ENCODE measurements around the gene MRC2. TPM values are rescaled to one million over a fixed set of nuclear protein-coding genes. Genes with fewer than 3 reads are reported as not detected.
"Not testable (repeated sequence)": the region's sequence is repeated elsewhere in the genome, so short reads cannot be mapped to it uniquely, and the experiment has no call there.

Gene MRC2
- total RNA-seq, 2 experiments from 2014 or later, result 1.7 to 2.3 TPM

DNA sequence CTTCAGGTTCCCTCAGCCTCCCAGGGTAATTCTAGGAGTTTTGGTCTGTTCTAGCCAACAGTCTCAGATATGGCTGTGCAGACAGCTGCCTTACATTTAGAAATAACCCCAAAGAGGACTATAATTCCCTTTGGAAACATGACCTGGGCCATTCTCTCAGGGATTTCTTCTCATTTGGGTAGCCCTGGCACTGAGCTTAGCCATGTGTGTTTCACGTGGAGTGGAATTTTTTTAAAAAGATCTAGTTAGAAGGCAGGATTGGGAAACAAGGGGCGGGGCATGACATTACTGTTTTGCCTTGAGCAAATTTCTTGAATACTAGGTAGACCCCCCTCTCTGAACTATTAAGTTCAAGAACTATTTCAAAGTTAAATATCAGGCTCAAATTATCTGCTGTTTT lies 29.6 kb upstream of the MRC2 start:
- ATAC-seq (no peak), DNase-seq (no peak)
- no peaks in the 10 kb centered on the region for H3K27me3 Mint-ChIP-seq (ENCODE audit: low read depth)
- H3K9me3 Mint-ChIP-seq (ENCODE audit: insufficient read depth), result no peaks in the 10 kb centered on the region
- H3K4me3 Mint-ChIP-seq, result no peak overlapping the region
- peaks cover 1% of the 10 kb centered on the region for H3K4me1 Mint-ChIP-seq (ENCODE audit: low read depth)
- CTCF ChIA-PET, result no interaction called here
- POLR2A ChIA-PET, result no interaction called here
- no peak overlapping the region for H3K27ac Mint-ChIP-seq
- peaks cover 63% of the 10 kb centered on the region for H3K36me3 Mint-ChIP-seq (ENCODE audit: low read depth)

DNA sequence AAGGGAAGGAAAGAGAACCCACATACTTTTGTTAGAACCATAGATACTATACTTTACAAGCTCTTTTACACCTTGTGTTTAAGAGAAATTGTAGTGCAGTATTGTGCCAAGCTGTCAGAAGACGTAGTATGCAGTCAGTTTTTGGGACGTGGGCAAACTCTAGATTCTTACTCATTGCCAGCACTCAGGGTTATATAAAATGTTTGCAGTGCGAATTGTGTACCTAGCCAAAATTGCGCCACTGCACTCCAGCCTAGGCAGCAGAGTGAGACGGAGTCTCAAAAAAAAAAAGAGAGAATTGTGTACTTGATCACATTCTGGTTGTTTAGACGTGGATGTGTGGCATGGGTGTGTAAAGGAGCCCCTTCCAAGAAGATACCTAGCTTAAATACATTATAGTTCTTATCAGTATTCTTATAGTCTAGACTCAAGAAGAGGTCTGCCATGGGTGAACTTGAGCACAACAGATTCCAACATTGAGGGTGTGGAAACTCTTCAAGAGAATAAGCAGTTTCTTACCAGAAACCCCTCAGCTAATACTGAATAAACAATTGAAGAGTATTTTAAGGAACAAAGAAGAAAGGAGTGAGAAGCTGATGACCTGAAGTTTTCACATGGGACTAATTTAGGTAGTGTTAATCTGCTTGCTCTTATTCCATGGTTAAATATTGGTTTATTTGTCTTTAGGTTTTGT lies 27.4 kb upstream of the MRC2 start:
- Mint-ChIP-seq H3K4me1 (ENCODE audit: low read depth) (peaks cover 3% of the 10 kb centered on the region), H3K27me3 (ENCODE audit: low read depth) (no peaks in the 10 kb centered on the region), H3K27ac (no peak overlapping the region), H3K9me3 (ENCODE audit: insufficient read depth) (no peaks in the 10 kb centered on the region), H3K36me3 (ENCODE audit: low read depth) (peaks cover 61% of the 10 kb centered on the region), H3K4me3 (no peak overlapping the region)
- no peak for DNase-seq
- no peak for ATAC-seq
- ChIA-PET CTCF (no interaction called here), POLR2A (no interaction called here)

DNA sequence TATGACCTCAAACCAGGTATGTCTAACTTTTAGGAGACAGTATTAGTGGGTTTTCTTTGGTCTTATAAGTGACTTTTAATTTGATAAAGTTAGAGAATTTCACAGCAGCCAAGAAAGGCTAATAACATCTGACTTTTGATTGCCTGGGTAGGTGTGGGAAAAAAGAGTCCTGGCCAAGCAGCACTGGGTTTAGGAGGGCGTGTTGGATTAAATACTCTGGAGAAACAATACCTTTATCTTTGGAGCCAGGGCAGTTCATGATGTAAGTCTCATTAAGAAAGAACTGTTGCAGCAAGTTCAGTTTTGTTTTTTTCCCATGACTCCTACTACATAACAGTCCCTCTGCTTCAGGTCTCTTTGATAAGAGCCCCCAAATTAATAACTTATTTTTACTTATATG lies 26.7 kb upstream of the MRC2 start:
- Mint-ChIP-seq H3K27ac (no peak overlapping the region), H3K27me3 (ENCODE audit: low read depth) (no peaks in the 10 kb centered on the region), H3K9me3 (ENCODE audit: insufficient read depth) (no peaks in the 10 kb centered on the region), H3K4me1 (ENCODE audit: low read depth) (peaks cover 3% of the 10 kb centered on the region), H3K4me3 (no peak overlapping the region), H3K36me3 (ENCODE audit: low read depth) (peaks cover 57% of the 10 kb centered on the region)
- DNase-seq (no peak), ATAC-seq (no peak)
- ChIA-PET POLR2A (no interaction called here), CTCF (no interaction called here)

DNA sequence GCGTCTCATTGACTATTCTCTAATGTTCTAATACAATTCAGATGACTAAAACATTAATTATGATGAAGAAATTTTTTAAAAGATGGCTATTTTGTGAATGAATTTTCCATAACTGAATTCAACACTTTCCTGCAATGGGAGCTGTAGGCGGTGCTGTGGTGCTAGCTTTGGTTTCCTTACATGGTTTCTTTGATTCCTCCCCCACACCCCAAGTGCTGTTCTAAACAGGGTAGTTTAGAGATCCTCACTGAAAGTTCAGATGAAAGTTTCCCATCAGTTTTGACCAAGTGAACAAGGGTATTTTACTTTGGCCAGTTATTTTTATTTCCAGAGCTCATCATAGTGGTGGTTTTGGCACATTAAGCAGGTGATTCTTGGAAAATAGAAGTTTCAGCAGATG lies 26.0 kb upstream of the MRC2 start:
- CTCF ChIA-PET, result no interaction called here

DNA sequence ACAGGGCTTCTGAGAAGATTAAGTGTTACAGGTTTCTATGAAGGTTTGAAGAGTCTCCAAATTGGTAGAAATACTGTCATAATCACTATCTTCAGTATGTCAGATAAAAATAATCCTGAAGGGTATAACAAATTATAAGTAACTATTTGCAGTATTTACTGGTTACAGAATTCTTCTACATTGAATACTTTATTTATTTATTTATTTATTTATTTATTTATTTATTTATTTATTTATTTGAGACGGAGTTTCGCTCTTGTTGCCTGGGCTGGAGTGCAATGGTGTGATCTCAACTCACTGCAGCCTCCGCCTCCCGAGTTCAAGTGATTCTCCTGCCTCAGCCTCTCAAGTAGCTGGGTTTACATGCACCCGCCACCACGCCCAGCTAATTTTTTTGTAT lies 23.7 kb upstream of the MRC2 start:
- H3K27me3 Mint-ChIP-seq (ENCODE audit: low read depth); H3K4me3 Mint-ChIP-seq; H3K27ac Mint-ChIP-seq; DNase-seq; CTCF ChIA-PET; POLR2A ChIA-PET; H3K4me1 Mint-ChIP-seq (ENCODE audit: low read depth); H3K9me3 Mint-ChIP-seq (ENCODE audit: insufficient read depth); ATAC-seq: not testable (repeated sequence)
- peaks cover 56% of the 10 kb centered on the region for H3K36me3 Mint-ChIP-seq (ENCODE audit: low read depth)

More for the DNA sequence above, 26.0 kb upstream of the MRC2 start:
- no peak overlapping the region for H3K27ac Mint-ChIP-seq
- H3K9me3 Mint-ChIP-seq (ENCODE audit: insufficient read depth), result no peaks in the 10 kb centered on the region
- H3K36me3 Mint-ChIP-seq (ENCODE audit: low read depth), result peaks cover 57% of the 10 kb centered on the region
- POLR2A ChIA-PET, result no interaction called here
- DNase-seq (no peak), ATAC-seq (no peak)
- H3K27me3 Mint-ChIP-seq (ENCODE audit: low read depth), result no peaks in the 10 kb centered on the region
- H3K4me3 Mint-ChIP-seq, result no peak overlapping the region
- peaks cover 3% of the 10 kb centered on the region for H3K4me1 Mint-ChIP-seq (ENCODE audit: low read depth)

DNA sequence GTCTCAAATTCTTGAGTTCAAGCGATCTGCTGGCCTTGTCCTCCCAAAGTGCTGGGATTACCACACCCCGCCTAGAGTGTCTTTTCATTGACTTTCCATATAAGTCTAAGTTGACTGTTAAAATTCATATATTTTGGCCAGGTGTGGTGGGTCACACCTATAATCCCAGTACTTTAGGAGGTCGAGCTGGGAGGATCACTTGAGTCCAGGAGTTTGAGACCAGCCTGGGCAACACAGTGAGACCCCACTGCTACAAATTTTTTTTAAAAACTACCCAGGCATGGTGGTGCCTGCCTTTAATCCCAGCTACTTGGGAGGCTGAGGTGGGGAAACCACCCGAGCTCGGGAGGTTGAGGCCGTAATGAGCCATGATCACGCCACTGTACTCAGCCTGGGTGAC lies 21.9 kb upstream of the MRC2 start:
- H3K4me3 Mint-ChIP-seq, result no peak overlapping the region
- H3K27ac Mint-ChIP-seq, result no peak overlapping the region
- H3K4me1 Mint-ChIP-seq (ENCODE audit: low read depth), result peaks cover 6% of the 10 kb centered on the region
- ATAC-seq (no peak), DNase-seq (no peak)
- peaks cover 59% of the 10 kb centered on the region for H3K36me3 Mint-ChIP-seq (ENCODE audit: low read depth)
- POLR2A ChIA-PET, result no interaction called here
- no peaks in the 10 kb centered on the region for H3K27me3 Mint-ChIP-seq (ENCODE audit: low read depth)
- CTCF ChIA-PET, result no interaction called here
- H3K9me3 Mint-ChIP-seq (ENCODE audit: insufficient read depth), result no peaks in the 10 kb centered on the region

DNA sequence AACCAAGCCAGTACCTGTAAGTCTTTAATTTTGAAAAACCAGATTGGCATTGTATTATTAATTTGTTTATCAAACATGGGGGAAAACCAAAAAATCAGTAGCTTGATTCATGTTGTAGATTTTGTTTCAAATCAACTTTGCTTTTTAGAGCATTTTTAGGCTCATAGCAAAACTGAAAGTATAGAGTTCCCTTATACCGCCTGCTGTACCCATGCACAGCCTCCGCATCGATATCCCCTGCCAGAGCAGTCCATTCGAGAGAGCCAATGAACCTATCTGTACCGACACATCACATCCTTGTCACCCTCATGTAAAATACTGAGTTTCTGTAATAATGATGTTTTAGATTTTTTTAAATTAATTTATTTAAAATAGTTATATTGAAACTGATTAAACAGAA lies 16.2 kb upstream of the MRC2 start:
- ChIA-PET POLR2A (no interaction called here), CTCF (no interaction called here)
- peaks cover 55% of the 10 kb centered on the region for H3K36me3 Mint-ChIP-seq (ENCODE audit: low read depth)
- H3K4me1 Mint-ChIP-seq (ENCODE audit: low read depth), result peaks cover 7% of the 10 kb centered on the region
- no peak overlapping the region for H3K27ac Mint-ChIP-seq
- no peaks in the 10 kb centered on the region for H3K9me3 Mint-ChIP-seq (ENCODE audit: insufficient read depth)
- no peak for DNase-seq
- H3K4me3 Mint-ChIP-seq, result no peak overlapping the region
- H3K27me3 Mint-ChIP-seq (ENCODE audit: low read depth), result no peaks in the 10 kb centered on the region
- ATAC-seq, result no peak

DNA sequence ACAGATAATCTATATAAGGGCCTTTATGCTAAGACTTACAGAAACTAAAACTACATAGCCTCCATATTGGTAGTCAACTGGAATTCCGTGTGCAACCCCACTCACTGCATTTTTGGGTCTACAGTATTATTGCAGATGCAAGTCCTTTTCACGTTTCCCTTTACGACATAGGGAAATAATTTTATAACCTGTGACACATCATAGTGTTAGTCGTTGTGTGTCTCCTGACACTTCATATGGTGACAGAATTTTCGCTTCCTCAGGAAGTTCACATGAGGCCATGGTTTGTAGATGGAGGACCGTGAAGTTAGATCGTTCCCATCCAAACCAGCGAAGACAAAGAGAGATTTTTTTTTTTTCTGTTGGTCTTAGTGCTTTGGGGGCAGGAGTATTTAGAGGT lies 15.7 kb upstream of the MRC2 start:
- Mint-ChIP-seq H3K36me3 (ENCODE audit: low read depth) (peaks cover 54% of the 10 kb centered on the region), H3K4me1 (ENCODE audit: low read depth) (peaks cover 7% of the 10 kb centered on the region), H3K9me3 (ENCODE audit: insufficient read depth) (no peaks in the 10 kb centered on the region), H3K4me3 (no peak overlapping the region), H3K27ac (no peak overlapping the region), H3K27me3 (ENCODE audit: low read depth) (no peaks in the 10 kb centered on the region)
- no peak for DNase-seq
- ChIA-PET CTCF (no interaction called here), POLR2A (no interaction called here)
- no peak for ATAC-seq

DNA sequence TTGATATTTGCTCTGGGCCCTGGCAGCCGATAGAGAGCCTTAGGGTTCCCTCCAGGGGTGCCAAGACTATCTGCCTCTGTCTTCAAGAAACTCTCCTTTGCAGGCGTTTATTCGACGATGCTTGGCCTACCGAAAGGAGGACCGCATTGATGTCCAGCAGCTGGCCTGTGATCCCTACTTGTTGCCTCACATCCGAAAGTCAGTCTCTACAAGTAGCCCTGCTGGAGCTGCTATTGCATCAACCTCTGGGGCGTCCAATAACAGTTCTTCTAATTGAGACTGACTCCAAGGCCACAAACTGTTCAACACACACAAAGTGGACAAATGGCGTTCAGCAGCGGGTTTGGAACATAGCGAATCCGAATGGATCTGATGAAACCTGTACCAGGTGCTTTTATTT lies 15.2 kb upstream of the MRC2 start:
- H3K27ac Mint-ChIP-seq; H3K27me3 Mint-ChIP-seq (ENCODE audit: low read depth); H3K4me1 Mint-ChIP-seq (ENCODE audit: low read depth); ATAC-seq; CTCF ChIA-PET; POLR2A ChIA-PET; H3K4me3 Mint-ChIP-seq; DNase-seq; H3K9me3 Mint-ChIP-seq (ENCODE audit: insufficient read depth): not testable (repeated sequence)
- H3K36me3 Mint-ChIP-seq (ENCODE audit: low read depth), result peaks cover 51% of the 10 kb centered on the region

DNA sequence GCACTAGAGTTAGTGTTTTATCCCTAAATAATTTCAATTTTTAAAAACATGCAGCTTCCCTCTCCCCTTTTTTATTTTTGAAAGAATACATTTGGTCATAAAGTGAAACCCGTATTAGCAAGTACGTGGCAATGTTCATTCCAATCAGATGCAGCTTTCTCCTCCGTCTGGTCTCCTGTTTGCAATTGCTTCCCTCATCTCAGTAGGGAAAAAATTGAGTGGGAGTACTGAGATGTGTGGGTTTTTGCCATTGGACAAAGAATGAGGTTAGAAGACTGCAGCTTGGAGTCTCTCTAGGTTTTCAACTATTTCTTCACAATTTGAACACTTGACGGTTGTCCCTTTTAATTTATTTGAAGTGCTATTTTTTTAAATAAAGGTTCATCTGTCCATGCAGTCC lies 14.4 kb upstream of the MRC2 start:
- DNase-seq; H3K4me3 Mint-ChIP-seq; H3K9me3 Mint-ChIP-seq (ENCODE audit: insufficient read depth); ATAC-seq; POLR2A ChIA-PET; H3K27ac Mint-ChIP-seq; CTCF ChIA-PET; H3K4me1 Mint-ChIP-seq (ENCODE audit: low read depth); H3K27me3 Mint-ChIP-seq (ENCODE audit: low read depth): not testable (repeated sequence)
- peaks cover 43% of the 10 kb centered on the region for H3K36me3 Mint-ChIP-seq (ENCODE audit: low read depth)

DNA sequence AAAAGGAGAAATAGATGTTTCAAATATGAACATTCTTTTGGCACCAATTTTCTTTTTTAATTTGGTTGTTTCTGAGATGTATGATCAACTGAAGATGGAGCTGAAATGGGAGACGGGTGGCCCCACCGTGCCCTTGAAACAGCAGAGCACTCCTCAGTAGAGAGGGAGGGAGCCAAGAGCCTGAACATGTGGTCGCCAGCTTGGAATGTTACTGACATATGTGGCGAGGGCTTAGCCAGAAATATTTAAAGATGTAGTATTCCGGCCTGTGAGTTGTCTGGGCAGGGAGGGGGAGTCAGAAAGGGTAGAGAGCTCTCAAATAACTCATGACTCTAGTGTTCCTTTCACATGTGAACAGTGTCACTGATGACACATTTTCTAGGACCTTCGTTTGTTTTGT lies 13.3 kb upstream of the MRC2 start:
- Mint-ChIP-seq H3K27me3 (ENCODE audit: low read depth) (no peaks in the 10 kb centered on the region), H3K36me3 (ENCODE audit: low read depth) (peaks cover 36% of the 10 kb centered on the region), H3K27ac (no peak overlapping the region), H3K4me3 (no peak overlapping the region), H3K4me1 (ENCODE audit: low read depth) (peaks cover 7% of the 10 kb centered on the region), H3K9me3 (ENCODE audit: insufficient read depth) (no peaks in the 10 kb centered on the region)
- POLR2A ChIA-PET, result no interaction called here
- CTCF ChIA-PET, result no interaction called here
- ATAC-seq (no peak), DNase-seq (no peak)

DNA sequence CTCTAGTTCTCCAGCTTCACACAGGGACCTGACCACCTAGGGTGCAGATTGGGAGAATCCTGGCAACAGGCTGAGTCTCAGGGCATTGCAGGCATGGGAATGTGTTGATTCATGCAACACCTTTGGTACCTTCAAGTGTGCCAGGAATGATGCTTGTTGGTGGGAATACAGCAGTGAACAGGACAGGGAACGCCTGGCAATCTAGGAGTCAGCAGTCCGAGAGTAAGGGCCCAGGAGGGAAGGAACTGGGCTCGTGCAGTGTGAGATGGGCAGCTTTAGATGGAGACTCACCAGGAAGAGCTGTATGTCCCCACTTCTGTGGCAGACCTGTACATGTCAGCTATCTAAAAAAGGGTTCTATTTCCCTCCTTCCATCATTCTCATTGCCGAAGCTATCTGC lies 12.0 kb upstream of the MRC2 start:
- ChIA-PET POLR2A (no interaction called here), CTCF (no interaction called here)
- no peak for ATAC-seq
- DNase-seq, result no peak
- H3K27ac Mint-ChIP-seq, result no peak overlapping the region
- H3K9me3 Mint-ChIP-seq (ENCODE audit: insufficient read depth), result no peaks in the 10 kb centered on the region
- H3K36me3 Mint-ChIP-seq (ENCODE audit: low read depth), result peaks cover 23% of the 10 kb centered on the region
- no peak overlapping the region for H3K4me3 Mint-ChIP-seq
- H3K27me3 Mint-ChIP-seq (ENCODE audit: low read depth), result no peaks in the 10 kb centered on the region
- peaks cover 4% of the 10 kb centered on the region for H3K4me1 Mint-ChIP-seq (ENCODE audit: low read depth)

All from activated CD8-positive, alpha-beta T cell treated with anti-CD3 and anti-CD28 coated beads, Interleukin-2, amount 10 ng/mL, durations not matched to agents 7 days and 5 days (primary cell).